ENCODE results near the gene ACTL10. TPM values are rescaled to one million over a fixed set of nuclear protein-coding genes. Genes with fewer than 3 reads are reported as not detected.

Gene ACTL10
- total RNA-seq, 1 donor from 2014 or later, result 2.2 TPM

DNA sequence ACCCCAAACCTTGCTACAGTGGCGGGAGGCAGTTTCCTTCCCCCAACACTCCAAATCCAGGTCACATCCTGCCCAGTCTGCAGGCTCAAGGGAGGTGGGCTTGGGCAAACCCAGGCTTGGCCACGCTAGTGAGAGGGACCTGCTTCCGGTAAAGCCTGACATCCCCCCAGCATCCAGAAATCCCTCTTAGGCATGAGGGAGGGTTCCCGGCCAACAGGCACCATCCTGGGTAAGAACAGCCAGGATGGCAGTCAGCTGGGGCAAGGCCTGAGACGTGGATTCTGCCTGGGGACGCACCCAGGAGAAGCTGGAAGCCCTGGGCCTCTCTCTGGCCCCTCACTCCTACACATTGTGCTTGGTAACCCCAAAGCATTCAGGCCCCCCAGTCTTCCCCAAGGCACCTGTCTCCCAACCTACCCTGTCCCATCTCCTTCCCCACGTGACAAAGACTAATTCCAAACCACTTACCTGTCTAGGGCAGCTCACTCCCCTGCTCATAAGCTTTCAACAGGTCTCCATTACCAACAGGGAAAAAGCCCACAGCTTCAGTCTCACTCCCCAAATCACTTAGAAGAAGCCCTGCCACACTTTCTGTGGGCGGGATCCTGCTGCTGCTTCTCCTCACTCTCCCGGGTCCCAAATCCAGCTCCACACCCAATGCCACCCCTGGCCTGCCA, 2.5 kb upstream of the ACTL10 start:
- DNase-seq (ENCODE audit: low read depth), result no peak
- H3K4me3 ChIP-seq (ENCODE audit: low read depth, low read length), result peak overlapping the region; percentile 72
- TF ChIP-seq CTCF (conservative IDR thresholded peaks at IDR 0.05; ENCODE audit: low read depth, low read length), result no peak

- DNase-seq (ENCODE audit: low read depth), result no peak
- no peak overlapping the region for H3K4me3 ChIP-seq (ENCODE audit: low read depth, low read length)
- TF ChIP-seq CTCF (conservative IDR thresholded peaks at IDR 0.05; ENCODE audit: low read depth, low read length), result no peak
Measured at GRCh38 chr20:33664762-33665144, 2.0 kb upstream of the ACTL10 start.

DNA sequence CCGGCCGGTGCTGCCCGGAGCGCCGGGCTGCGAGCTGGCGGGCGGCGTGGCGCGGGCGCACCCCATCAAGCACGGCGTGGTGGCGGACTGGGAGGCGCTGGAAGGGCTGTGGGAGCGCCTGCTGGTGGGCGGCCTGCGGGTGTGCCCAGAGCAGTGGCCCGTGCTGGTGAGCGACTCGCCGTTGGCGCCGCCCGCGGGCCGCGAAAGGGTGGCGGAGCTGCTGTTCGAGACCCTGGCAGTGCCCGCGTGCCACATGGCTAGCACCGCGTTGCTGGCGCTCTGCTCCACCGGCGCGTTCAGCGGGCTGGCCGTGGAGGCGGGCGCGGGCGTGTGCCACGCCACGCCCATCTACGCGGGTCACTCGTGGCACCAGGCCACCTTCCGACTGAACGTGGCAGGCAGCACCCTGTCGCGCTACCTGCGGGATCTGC, 517 bp downstream of the ACTL10 start:
- no peak for DNase-seq (ENCODE audit: low read depth)
- H3K4me3 ChIP-seq (ENCODE audit: low read depth, low read length), result peak overlapping the region; percentile 59
- TF ChIP-seq CTCF (conservative IDR thresholded peaks at IDR 0.05; ENCODE audit: low read depth, low read length), result no peak

DNA sequence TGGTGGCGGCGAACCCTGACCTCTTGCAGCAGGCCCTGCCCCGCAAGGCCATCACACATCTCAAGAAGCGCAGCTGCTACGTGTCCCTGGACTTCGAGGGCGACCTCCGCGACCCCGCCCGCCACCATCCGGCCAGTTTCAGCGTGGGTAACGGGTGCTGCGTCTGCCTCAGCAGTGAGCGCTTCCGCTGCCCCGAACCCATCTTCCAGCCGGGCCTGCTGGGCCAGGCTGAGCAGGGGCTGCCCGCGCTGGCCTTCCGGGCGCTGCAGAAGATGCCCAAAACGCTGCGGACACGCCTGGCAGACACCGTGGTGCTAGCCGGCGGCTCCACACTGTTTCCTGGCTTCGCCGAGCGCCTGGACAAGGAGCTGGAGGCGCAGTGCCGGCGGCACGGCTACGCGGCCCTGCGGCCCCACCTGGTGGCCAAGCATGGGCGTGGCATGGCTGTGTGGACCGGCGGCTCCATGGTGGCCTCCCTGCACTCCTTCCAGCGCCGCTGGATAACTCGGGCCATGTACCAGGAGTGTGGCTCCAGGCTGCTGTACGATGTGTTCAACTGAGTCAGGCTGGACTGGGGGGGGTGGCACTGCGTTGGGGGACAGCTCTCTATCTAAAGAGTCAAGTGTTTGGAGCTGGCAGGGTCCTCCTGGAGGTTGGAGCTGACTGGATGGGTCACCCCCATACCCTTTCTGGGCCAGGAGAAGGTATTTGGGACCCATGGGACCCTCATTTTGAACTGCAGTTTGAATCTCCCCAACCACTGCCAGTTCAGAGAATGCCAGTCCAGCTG, 1.1 kb downstream of the ACTL10 start:
- TF ChIP-seq CTCF (conservative IDR thresholded peaks at IDR 0.05; ENCODE audit: low read depth, low read length), result peak; percentile 79
- DNase-seq (ENCODE audit: low read depth), result no peak
- H3K4me3 ChIP-seq (ENCODE audit: low read depth, low read length), result peak overlapping the region; percentile 59

GRCh38 chr20:33668466-33669155, 1.9 kb downstream of the ACTL10 start:
- no peak for TF ChIP-seq CTCF (conservative IDR thresholded peaks at IDR 0.05; ENCODE audit: low read depth, low read length)
- no peak overlapping the region for H3K4me3 ChIP-seq (ENCODE audit: low read depth, low read length)
- no peak for DNase-seq (ENCODE audit: low read depth)

- no peak overlapping the region for H3K4me3 ChIP-seq (ENCODE audit: low read depth, low read length)
- DNase-seq (ENCODE audit: low read depth), result no peak
- no peak for TF ChIP-seq CTCF (conservative IDR thresholded peaks at IDR 0.05; ENCODE audit: low read depth, low read length)
Measured at GRCh38 chr20:33669224-33669623, 2.5 kb downstream of the ACTL10 start.

Measured in epithelial cell of proximal tubule (primary cell).